22Rv1 (cell line): ENCODE results near the gene TMEM192.

Source experiments
- H3K27ac ChIP-seq: fragments of 450-650 bp; 2 replicates; pipeline ENCODE4 v1.5.1; 2017
- ZFX ChIP-seq: fragments of 450-650 bp; IDR thresholded peaks from 2 replicates; pipeline ENCODE4 v1.6.1; 2017; ENCODE audit warnings: antibody characterized with exemption, borderline replicate concordance
- TF ChIP-seq, protein P1 (sequence below): fragments of 450-650 bp; IDR thresholded peaks from 2 replicates; pipeline ENCODE4 v1.5.1; 2017; ENCODE audit warnings: mild to moderate bottlenecking

TMEM192 gene

DNA sequence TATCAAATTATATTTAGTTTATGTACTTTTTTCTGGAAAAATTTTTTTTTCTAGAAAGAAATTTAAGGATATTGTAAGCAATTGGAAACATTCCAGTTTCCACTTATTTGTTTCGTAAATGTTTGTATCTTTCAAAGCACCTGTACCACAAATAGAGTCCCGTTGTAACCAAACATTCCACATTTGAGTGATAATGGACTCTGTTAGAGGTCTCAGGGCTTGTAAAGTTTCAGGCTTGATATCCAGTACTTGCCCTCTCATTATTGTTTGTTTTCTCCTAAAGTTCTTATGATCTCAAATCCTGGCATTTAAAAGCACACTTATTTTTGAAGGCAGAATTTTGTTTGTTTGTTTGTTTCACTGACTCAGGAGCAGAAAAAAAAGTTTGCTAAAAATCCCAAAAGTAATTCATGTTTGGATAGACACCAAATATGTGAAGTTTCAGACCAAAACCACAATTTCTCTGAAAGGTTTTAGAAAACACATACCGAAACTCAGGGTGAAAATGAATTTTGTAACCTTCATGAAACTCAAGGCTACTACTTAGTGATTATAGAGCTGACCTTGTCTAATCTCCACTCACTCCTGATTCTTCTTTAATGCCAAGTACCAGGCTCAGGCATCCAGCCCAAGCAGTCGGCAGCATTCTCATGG lies 5.7 kb upstream of the TMEM192 start:
- no peak overlapping the region for H3K27ac ChIP-seq
- TF ChIP-seq, protein P1, sequence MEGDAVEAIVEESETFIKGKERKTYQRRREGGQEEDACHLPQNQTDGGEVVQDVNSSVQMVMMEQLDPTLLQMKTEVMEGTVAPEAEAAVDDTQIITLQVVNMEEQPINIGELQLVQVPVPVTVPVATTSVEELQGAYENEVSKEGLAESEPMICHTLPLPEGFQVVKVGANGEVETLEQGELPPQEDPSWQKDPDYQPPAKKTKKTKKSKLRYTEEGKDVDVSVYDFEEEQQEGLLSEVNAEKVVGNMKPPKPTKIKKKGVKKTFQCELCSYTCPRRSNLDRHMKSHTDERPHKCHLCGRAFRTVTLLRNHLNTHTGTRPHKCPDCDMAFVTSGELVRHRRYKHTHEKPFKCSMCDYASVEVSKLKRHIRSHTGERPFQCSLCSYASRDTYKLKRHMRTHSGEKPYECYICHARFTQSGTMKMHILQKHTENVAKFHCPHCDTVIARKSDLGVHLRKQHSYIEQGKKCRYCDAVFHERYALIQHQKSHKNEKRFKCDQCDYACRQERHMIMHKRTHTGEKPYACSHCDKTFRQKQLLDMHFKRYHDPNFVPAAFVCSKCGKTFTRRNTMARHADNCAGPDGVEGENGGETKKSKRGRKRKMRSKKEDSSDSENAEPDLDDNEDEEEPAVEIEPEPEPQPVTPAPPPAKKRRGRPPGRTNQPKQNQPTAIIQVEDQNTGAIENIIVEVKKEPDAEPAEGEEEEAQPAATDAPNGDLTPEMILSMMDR, result no peak
- no peak for TF ChIP-seq ZFX

DNA sequence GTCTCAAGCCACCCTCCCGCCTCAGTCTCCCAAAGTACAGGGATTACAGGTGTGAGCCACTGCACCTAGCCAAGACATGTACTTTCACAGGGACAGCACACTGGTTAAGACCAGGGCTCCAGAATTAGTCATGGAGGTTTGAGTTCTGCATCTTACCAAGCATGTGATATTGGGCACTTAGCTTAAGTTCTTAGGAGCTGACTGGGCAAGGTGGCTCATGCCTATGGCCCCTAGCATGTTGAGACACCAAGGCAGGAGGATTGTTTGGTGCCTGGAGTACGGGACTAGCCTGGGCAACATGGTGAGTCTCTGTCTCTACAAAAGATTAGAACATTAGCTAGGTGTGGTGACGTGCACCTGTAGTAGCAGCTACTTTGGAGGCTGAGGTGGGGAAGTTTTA lies 2.6 kb upstream of the TMEM192 start:
- TF ChIP-seq ZFX, result no peak
- TF ChIP-seq, protein P1, result no peak

DNA sequence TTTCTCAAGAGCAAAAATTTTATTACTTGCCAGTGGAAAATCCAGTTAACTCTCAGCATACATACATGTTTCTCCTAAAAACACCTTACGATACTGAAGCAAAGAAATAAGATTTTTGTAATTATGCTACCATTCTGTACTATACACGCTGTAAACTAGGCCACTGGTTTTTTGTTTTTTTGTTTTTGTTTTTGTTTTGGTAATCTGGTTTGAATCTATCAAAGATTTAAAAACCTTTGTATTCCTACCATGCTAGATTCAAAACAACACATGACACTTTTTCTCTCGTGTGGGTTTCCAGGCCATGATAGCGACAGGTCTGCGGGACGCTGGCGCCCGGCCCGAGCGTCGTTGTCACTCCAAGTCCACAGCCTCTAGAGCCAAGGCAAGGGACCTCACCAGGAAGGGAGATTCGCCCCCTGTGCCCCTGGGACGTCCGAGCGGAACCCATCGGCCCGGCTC lies 723 bp downstream of the TMEM192 start:
- TF ChIP-seq, protein P1, result no peak
- TF ChIP-seq ZFX, result no peak
- peak overlapping the region; percentile 77 for H3K27ac ChIP-seq

More for the DNA sequence above, 2.6 kb upstream of the TMEM192 start:
- no peak overlapping the region for H3K27ac ChIP-seq

DNA sequence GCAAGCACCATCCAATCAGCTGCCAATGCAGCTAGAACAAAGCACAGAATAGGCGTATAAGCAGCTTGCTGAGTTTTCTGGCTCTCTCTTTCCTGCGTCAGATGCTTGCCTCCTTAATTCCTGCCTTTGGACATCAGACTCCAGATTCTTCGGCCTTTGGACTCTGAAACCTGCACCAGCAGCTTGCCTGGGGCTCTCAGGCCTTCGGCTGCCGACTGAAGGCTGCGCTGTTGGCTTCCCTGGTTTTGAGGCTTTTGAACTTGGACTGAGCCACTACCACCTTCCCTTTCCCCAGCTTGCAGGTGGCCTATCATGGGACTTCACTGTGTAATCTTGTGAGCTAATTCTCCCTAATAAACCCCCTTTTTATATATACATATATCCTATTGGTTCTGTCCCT lies 6.1 kb downstream of the TMEM192 start:
- H3K27ac ChIP-seq, result no peak overlapping the region
- no peak for TF ChIP-seq ZFX
- TF ChIP-seq, protein P1, result no peak

DNA sequence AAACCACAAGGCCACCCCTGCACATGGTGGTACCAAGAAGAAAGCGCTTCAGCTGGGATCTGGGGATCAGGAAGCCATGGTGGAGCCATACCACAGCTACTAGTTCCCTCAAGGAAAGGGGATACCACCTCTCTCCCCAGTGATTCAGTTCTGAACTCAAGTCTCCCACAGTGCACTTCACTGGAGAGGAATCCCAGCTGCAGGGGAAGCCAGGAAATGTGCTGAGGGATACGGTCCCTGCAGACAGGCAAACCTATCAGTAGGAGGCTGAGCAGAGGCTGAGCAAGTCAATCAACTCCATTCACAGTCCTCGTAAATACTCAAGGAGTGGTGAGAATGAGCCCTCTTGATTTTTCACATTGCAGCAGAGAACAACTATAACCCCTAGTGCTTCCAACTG lies 11.0 kb downstream of the TMEM192 start:
- TF ChIP-seq, protein P1, result no peak
- TF ChIP-seq ZFX, result no peak
- no peak overlapping the region for H3K27ac ChIP-seq

DNA sequence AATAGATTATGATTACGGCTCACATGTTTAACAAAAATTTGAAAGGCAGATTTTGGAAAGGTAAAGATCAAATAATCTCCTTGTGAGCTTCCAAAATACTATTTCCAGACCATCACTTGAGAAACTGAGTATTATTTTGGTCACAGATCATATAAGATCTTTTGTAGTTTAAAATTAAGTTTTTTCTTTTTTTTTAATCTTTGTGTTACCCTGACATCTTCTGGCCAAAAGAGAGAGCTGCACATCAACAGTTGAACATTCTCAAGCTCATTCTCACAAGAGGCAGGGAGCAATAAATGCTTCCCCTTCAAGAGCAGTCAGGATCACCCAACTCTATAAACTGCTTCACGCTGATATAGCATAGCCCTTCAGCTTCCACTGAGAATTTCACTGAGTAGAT lies 15.9 kb downstream of the TMEM192 start:
- TF ChIP-seq ZFX, result no peak
- TF ChIP-seq, protein P1, result peak; percentile 50
- H3K27ac ChIP-seq, result no peak overlapping the region

DNA sequence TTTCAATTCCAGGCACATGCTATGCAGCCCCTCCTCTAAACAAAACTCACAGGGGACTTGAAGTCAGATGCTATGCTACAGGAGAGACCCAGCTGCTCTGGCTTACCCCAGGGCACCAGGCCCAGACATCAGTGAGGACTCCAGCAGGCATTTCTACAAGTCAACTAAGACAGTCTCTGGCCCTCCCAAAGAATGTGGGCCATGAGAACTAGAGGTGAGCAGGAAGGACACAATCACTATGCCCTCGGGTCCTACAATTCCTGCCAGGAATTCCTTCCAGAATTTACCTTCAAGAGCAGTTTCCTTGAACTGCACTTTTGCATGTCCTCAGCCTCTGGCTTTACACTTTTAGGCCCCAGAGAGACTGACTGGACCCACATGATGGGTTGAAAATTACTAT lies 17.4 kb downstream of the TMEM192 start:
- TF ChIP-seq, protein P1, result no peak
- no peak for TF ChIP-seq ZFX
- H3K27ac ChIP-seq, result no peak overlapping the region
